NCI-H69 (cell line): ENCODE measurements around the gene DIPK1A.

Experiments
- DNase-seq: peaks from one replicate; lab custom pipeline; 2025; lab: John Stamatoyannopoulos, UW

The DIPK1A gene

DNA sequence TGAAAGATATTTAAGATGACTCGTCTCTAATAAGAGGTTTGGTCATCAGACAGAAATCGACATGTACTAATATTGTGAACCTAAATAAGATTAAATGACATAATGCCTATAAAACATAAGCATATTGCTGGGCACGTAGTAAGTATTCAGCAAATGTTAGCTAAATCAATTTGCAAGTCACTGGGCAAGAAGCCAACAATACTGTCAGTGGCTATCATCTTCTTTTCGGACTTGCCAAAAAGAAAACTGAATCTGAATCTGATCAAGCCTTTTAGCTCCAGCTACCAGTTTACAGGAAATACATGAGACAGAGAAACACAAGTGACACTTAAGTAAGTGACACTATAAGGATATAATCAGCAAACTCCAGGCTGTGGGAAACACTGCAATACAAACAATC lies 83.5 kb downstream of the DIPK1A start:
- peak; percentile 53 for DNase-seq

DNA sequence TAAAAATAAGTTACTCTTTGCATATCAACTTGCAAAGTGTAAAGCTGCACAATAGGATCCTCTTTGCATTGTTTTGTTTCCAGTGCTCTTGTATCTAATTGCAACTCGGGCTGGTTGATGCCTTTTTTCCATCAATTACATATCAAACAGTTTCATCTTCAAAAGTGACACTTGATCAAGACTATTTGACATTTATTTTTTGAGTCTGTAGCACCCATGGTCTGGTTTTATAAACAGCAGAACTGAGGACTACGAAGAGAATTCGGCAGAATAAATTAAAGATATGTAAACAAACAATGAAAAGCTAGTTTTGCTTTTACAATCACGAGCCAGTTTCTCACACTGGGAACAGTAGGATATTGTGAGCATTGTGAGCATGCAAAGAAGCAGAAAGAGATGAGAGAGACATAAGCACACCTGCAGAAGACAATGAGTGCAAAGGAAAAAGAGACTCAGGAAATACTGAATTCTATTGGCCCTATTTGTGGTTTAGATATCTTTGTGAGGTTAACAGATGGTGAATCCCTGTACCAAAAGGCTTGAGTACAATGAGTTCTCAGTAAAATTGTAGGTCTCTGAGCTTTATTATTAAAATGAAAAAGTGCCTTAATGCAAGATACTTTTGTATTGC lies 84.1 kb downstream of the DIPK1A start:
- DNase-seq = peak; percentile 13

DNA sequence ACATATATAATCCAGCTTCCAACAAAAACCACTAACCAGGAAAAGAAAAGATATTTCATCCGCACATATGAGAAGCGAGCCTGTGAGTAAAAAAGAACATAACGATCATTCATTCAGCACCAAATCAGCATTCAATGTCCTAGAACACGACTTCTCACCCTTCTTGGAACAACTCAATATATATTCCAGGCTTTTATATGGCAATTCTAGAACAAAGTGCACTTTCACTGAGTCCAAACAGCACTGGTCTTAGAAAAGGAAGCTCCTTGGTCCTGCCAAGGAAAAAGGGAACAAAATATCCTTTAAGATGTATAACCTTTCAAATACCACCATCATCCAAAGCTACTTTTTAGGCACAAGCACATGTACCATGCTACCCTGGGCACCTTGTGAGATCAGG lies 84.9 kb downstream of the DIPK1A start:
- no peak for DNase-seq

DNA sequence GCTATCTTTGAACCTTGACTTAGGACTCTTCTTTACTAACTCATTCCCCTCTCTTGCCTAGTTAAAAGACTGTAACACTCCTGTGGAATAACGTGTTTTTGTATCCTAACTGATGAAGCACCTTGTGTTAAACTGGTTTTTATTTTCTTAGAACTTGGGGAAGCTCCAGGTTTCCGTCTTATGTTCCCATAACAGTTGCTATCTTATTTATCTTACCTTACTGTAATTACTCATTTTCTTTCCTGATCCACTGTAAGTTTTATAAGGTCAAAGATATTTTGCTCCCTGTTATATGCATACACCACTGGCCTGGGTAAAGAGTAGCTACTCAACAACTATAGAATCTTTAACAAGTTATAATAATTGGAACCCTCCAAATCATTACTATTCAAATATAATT lies 86.3 kb downstream of the DIPK1A start:
- DNase-seq = no peak

DNA sequence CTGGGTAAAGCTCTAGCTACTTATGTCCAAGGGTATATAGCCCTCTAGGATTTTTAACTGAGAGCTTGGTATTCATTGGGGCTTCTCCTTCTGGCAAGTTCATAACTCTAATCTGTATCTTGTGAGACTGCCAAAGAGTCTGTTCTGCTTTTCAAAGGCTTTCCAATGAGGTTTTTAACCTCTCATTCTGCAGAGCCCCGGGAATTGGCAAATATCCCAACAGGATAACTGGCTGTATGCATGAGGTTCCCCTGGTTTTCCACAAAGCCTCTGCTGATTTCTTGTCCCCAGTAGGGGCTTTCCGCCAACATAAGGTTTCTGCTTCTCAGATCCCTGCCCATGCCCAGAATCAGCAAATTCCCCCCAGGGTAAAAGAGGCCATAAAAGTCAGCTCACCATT lies 88.5 kb downstream of the DIPK1A start:
- DNase-seq = no peak

DNA sequence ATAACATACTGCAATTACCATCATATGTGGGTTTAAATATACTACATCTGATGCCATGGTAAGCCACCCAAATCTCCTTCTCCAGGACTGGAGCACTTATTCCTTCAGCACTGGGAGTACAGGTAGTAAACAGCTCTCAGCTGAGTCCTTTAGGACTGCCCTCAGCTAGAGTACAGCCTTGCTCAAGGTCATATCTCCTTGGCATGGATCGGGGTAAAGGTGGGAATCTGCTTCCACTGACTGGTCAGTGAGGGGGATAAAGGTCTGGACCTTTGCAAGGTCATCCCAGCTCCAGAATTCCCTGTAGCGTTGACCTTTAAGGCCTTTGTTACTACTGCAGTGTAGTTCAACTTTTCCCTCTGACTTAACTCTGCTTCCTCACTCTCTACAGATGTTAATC lies 90.7 kb downstream of the DIPK1A start:
- no peak for DNase-seq

DNA sequence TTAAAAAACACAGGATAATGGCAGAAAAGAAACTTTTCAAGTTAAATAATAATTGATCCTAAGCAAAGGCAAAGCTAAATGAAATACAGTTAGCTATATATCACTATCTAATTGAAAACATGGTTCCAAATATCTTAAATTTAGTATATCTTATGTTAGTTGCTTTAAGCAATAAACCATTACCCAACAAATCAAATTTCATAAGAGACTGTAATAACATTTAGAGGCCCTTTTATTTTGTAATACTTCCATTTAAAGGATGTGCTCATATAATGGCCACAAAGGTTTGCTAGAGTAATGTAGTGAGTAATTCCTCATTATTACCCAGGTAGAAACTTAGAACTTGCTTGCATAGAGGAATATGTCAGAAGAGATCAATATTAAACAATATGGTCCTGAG lies 97.1 kb downstream of the DIPK1A start:
- DNase-seq = no peak

DNA sequence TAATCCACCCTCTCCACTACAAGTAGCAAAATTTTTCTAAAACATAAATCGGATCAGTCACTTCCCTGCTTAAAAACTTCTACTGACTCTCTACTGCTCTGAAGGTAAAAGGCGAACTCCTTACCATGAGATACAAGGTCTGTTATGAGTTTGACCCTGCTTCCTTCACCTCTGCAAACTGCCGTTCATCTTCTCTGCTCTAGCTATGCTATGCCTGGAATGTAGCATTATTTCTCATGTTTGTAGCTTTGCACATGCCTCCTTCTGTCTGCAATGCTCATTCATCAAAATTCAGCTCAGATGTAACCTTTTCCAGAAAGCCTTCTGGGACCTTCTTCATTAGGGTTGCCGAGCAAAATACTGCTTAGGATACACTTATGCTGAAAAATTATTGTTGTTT lies 98.7 kb downstream of the DIPK1A start:
- no peak for DNase-seq

DNA sequence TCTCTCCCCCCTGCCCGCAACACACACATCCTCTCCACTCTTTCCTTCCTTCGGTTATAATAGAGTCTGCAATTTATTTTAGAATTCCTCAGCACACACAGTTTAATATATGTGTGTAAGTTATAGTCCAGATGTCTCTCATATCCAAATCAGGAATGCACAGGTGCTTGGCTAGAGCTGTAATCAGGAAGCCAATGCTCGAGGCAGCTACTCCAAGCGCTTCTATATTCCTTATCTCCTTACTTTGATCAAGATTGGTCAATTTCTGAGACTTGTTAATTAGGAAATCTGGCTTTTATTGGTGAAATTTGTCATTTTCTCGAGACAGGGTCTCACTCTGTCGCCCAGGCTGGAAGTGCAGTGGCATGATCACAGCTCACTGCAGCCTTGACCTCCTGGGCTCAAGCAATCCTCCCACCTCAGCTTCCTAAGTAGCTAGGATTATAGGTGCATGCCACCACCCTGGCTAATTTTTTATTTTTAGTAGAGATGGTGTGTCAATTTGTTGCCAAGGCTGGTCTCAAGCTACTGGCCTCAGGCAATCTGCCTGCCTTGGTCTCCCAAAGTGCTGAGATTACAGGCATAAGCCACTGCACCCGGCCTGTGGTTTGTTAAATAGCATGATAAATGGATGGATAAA lies 101.7 kb downstream of the DIPK1A start:
- no peak for DNase-seq

DNA sequence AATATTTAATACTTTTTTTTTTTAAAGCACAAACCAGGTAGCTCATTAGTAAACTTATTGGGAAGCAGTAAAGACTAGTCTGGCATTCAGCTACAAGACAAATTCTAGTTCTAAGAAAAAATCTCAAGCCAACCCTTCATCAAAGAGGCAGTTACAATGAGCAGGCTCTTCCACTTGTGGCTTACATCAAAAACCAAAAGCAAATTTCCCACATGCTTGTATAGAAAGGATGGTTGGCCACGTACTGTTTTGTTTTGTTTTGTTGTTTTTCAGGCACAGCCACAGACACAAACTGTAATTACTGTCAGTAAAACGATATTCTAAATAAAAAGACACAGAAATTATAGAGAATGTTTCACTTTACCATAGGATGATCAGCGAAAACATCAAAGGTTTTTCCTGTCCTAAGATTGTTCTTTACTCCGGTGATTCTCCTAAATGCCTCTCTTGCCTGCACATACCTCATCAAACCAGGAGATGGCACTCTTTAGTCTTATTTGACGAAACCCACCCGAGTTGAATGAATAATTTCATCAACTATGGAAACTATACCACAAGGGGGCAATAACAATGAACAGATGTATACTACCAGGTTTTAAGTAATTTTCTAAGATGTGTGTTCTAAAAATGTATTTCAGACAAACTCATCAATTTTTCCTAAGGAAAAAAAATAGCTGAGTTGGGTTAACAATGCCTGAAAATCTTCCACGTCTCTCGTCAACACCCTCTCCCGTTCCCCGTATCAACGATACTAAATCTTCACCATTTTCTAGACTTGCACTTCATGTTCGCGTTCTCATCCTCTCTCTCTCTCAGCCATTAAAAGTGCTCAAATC lies 102.5 kb downstream of the DIPK1A start:
- DNase-seq = peak; percentile 76

DNA sequence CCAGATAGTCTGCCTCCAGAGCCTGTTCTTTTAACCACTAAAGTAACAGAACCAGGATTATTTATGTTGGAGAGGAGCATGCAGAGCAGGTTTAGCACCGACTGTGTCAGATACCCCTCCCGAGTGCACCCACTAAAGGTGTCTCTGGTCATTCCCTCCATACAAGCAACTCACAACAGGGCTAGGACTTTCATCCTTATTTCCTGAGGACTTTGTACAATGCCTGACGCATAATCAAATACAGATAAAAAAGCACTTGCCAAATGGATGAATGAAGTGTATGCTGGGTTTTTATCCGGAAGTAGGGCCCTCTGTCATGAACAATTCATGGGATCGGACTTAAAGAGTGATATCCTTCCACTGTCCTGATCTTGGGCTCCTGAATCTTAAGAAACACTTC lies 103.4 kb downstream of the DIPK1A start:
- no peak for DNase-seq

DNA sequence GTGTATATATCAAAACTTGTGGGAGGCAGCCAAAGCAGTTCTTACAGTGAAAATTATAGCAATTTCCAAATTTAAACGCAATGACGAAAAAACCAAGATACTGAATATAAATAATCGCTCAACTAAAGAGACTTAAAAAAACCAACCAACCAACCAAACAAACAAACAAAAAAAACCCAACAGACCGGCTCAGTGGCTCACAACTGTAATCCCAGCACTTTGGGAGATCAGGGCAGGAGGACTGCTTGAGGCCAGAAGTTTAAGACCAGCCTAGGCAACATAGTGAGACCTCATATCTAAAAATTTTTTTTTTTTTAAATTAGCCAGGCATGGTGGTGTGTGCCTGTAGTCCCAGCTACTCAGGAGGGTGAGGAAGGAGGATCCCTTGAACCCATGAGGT lies 106.0 kb downstream of the DIPK1A start:
- DNase-seq = no peak

DNA sequence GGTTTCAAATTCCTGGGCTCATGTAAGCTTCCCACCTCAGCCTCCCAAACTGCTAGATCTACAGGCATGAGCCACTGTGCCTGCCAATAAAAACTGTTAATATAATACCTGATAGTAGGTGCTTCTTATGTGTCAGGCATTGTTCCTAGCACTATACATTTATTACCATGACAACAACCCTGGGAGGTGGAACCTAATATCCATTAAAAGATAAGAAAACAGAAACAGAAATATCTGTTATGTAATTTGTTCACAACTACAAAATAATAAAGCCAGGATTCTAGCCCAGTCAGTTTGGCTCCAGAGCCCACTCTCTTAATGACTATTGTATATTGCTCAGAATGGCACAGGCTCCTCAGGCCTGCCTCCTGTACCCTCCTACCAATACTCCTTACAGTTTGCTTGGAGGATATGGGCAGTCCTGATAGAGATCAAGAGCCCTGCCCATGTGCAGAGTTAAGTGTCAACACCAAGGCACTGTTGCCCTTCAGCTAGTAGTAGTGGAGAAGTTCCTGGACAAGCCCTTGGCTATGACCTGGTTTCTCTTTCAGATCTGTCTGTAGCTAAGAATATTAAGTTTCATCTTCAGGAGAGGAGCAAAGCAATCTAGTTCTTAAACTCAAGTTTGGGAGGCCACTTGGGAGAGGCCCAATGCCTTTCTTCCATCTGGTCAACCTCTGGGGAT lies 107.0 kb downstream of the DIPK1A start:
- no peak for DNase-seq

DNA sequence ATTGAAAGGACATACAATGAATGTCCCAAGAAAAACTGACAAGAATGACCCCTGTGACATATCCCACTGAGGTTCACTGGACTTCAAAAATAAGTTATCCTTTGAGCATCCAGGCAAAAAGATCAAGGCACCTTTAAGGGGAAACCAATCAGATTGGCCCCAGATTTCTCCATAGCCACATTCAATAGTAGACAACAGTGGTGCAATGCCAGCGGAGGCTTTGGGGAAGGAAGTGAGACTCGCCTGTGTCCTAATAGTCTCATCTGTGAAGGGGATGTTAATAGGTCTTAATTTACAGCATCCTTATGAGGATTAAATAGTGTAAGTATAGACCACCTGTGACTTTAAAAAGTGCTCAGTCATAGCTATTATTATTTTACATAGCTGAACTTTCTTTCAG lies 108.0 kb downstream of the DIPK1A start:
- DNase-seq = no peak

DNA sequence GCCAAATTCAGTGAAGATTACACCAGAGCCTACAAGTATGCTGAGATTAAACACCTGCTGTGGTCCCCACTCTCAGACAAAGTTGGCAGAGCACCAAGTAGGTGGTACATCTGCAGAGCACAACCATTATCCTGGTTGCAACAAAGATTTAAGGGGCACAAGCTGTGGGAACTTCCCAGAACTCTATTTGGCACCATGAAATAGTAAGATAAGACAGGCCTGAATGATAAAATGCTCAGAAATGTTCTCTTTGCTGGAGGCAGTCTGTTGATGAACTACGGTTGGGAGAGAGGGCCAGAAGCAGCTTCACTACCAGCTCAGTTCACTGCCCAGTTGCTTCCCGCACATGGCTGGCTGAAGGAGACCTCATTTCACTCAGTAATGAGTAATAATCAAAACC lies 109.5 kb downstream of the DIPK1A start:
- peak; percentile 58 for DNase-seq

DNA sequence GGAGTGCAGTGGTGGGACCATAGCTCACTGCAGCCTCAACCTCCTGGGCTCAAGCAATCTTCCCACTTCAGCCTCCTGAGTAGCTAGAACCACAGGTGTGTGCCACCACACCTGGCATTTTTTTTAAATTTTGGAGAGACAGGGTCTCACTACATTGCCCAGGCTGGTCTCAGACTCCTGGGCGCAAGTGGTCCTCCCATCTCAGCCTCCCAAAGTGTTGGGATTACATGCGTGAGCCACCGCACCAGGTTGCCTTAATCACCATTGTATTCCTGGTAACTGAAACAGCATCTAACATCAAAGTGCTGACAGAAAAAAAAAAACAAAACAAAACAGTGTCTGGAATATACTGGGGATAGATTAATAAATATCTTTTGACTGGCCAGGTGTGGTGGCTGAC lies 111.2 kb downstream of the DIPK1A start:
- DNase-seq = no peak

DNA sequence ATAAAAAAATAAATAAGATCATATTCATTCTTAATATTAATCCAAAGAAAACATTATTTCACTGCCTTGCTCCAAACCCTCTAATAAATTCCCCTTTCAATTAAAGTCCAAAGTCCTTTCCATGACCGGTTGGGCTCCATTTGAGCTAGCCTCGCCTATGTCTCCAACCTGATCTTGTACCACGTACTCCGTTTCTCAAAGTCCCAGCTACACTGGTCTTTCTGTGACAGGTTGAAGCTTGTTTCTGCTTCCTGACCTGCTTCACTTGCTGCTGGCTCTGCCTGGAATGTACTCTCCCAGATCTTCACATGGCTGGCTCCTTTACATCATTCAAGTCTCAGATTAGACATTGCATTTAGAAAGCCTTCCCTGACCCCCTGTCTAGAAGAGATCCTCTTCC lies 113.1 kb downstream of the DIPK1A start:
- no peak for DNase-seq

DNA sequence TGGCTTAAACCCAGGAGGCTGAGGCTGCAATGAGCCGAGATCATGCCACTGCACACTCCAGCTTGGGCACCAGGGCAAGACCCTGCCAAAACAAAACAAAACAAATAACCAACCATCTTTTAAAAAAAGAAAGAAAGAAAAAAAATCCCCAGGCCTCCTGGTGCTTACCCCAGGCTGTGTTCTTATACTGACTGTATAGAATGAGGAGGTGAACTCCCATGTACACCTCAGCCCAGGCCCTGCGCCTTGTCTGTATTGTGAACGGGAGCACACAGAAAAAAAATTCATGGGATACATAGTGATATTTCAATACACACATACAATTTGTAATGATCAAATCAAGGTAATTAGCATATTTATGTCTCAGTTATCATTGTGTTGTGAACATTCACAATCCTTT lies 115.4 kb downstream of the DIPK1A start:
- no peak for DNase-seq

DNA sequence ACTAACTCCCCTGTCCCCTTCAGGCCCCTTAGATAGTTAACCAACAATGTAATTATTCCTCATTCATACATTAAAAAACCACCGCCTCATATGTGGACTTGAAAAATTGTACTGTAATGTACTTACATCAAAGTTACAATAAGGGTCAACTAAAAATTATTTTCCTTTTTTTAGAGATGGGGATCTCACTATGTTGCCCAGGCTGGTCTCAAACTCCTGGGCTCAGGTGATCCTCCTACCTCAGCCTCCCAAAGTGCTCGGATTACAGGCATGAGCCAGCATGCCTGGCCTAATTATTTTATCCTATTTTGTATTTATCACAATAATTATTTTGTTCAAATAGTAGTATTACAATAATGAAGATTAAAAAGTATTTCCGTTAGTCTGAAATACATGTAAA lies 116.8 kb downstream of the DIPK1A start:
- DNase-seq = no peak

DNA sequence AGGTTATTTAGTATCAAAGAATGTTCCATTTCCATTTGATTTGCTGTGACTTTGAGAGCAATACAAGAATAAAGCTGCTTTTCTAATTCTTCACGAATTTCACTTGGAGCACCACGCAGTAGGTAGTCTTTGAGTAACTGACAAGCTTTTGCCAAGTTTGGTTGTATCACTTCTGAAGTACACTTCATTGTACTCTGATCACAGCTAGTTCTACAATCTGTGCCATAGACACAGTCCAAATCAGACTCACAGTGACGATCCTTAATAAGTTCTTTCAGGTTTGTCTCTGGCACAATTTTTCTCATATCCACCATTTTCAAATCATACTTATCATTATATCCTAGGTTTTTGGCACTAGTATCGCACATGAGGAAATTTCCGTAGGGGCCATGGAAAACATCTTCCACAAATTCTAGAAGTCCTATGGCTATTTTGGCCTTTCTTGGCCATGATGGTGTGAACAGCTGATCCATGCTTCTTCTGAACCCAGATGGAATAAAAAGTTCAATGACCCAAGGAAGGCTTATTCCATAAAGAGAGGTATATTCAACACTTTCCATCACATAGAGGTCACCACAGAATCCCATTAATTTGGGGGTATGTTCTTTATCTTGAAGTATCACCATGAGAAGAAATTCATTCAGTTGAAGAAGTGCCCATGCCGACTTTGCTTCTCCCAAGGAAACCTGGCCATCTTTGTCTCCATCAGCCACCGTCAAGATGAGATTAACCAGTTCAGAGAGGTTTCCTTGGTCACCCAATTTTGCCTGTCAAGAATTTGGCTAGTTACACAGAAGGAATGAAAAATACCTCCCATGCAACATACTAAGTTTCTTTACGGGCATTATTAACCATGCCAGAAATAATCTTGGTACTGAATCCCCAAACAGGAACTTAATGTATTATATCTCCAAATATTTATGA lies 117.6 kb downstream of the DIPK1A start:
- DNase-seq = no peak

DNA sequence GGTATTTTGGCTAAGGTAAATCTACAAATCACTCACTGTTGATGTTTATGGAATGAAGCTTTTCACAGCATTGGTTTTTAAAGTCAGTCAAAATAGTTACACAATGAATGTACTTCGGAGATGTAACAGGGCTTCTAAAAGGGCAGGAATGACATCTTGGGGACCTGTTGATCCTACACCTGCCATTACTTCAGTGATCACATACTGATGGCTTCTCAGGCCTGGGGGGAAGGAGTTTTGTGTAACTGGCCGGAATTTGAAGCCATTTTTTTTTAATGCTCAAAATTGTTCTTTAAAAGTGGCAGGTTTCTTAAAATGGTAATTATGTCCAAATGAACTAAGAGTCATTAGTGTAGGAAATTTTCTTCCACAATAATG lies 118.2 kb downstream of the DIPK1A start:
- no peak for DNase-seq
